ENCODE measurements around the gene PRKCE.
A peak's percentile ranks its signal among the peaks of the same experiment; 100 is the strongest.

DNA sequence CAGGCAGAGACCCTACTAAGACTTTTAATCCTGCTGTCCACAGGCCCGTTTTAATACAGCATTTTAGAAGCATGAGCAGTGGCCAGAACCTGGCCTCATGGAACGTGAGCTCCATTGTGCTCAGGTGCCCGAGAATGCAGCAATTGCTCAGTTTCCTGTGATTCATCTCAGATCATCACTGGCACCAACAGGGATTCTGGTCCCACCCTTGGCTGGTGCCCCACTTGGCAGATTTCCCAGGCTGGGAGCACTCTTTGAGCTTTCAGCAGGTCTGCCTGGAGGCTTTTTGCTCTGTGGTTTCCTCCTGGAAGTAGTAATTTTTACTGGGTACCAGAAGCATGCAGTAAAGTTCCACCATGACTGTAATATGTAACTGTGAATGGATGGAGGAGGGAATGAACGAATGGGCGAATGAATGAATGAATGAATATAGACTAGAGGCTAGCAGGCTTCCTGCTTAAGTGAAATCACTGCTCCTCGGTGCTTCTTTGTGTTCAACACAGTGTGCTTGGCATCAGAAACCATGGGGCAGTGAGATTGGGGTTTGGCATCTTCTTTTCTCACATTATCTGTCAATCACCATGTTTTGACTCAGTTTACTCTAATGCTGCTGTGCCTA, 312.9 kb downstream of the PRKCE start:
- TF ChIP-seq, protein P1, sequence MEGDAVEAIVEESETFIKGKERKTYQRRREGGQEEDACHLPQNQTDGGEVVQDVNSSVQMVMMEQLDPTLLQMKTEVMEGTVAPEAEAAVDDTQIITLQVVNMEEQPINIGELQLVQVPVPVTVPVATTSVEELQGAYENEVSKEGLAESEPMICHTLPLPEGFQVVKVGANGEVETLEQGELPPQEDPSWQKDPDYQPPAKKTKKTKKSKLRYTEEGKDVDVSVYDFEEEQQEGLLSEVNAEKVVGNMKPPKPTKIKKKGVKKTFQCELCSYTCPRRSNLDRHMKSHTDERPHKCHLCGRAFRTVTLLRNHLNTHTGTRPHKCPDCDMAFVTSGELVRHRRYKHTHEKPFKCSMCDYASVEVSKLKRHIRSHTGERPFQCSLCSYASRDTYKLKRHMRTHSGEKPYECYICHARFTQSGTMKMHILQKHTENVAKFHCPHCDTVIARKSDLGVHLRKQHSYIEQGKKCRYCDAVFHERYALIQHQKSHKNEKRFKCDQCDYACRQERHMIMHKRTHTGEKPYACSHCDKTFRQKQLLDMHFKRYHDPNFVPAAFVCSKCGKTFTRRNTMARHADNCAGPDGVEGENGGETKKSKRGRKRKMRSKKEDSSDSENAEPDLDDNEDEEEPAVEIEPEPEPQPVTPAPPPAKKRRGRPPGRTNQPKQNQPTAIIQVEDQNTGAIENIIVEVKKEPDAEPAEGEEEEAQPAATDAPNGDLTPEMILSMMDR (IDR thresholded peaks at IDR 0.05), result no peak
- peak in 1 of 2 donors; percentile 50 for TF ChIP-seq POLR2A (IDR thresholded peaks at IDR 0.05)
